ENCODE data around the gene TMEM11. TPM values are rescaled to one million over a fixed set of nuclear protein-coding genes. Genes with fewer than 3 reads are reported as not detected.
A peak's percentile ranks its signal among the peaks of the same experiment; 100 is the strongest.

TMEM11 gene
- polyA plus RNA-seq, 2 of the 4 experiments (the other 2 are of a cell fraction): 57.7 to 61.0 TPM

GRCh38 chr17:21242026-21242697 is 28.2 kb upstream of the TMEM11 start:
- no peak overlapping the region for H3K4me3 ChIP-seq
- H3K4me1 ChIP-seq: no peaks in the 10 kb centered on the region
- DNase-seq (ENCODE audit: low read depth in 1 of 2, low spot score in 1 of 2): no peak
- ChIA-PET POLR2A (no interaction called here), CTCF (interaction anchor here (2.3 to 3.8 kb wide), 2 partner anchors 9 to 122 kb away, joined by 12 to 52 read pairs; partner anchors contain the start of gene NATD1)
- H3K9me3 ChIP-seq: no peaks in the 10 kb centered on the region
- ATAC-seq: peak; percentile 11 to 17; a peak in 2 of 6 replicates
- H3K27ac ChIP-seq: no peak overlapping the region
- no peak for FAIRE-seq
- 58% methylated on average over 11 of the region's 11 CpGs for WGBS (ENCODE audit: missing lambda C conversion rate)
- no peak overlapping the region for H3K4me2 ChIP-seq
- TF ChIP-seq BHLHE40 (IDR thresholded peaks at IDR 0.05; ENCODE audit: low read depth, low read length): no peak
- no peak for TF ChIP-seq TP53 (CRISPR knock-in tag; IDR thresholded peaks at IDR 0.05)

GRCh38 chr17:21241564-21241963 is 27.6 kb upstream of the TMEM11 start:
- WGBS (ENCODE audit: missing lambda C conversion rate): 83% methylated on average over 6 of the region's 11 CpGs
- TF ChIP-seq BHLHE40 (IDR thresholded peaks at IDR 0.05; ENCODE audit: low read depth, low read length) (no peak), RAD21 (conservative IDR thresholded peaks at IDR 0.05 in 1 of 2, IDR thresholded peaks at IDR 0.05 in 1 of 2) (no peak), HDAC2 (IDR thresholded peaks at IDR 0.05) (no peak), SMC3 (IDR thresholded peaks at IDR 0.05) (no peak), CHD4 (IDR thresholded peaks at IDR 0.05; ENCODE audit: borderline replicate concordance) (no peak), USF2 (IDR thresholded peaks at IDR 0.05) (no peak), PBX3 (IDR thresholded peaks at IDR 0.05) (no peak), BCL3 (IDR thresholded peaks at IDR 0.05) (no peak), MAX (IDR thresholded peaks at IDR 0.05) (no peak), KDM1A (IDR thresholded peaks at IDR 0.05; ENCODE audit: low read depth) (no peak), CHD2 (IDR thresholded peaks at IDR 0.05; ENCODE audit: low read length, partially characterized antibody) (no peak), ATOH8 (CRISPR knock-in tag; IDR thresholded peaks at IDR 0.05; ENCODE audit: low read depth) (no peak), JUNB (IDR thresholded peaks at IDR 0.05) (no peak), SREBF2 (IDR thresholded peaks at IDR 0.05) (no peak), FOSL2 (IDR thresholded peaks at IDR 0.05) (no peak), FOSL2 (CRISPR knock-in tag; IDR thresholded peaks at IDR 0.05) (no peak)
- DNase-seq (ENCODE audit: low read depth in 1 of 2, low spot score in 1 of 2): no peak
- POLR2A ChIA-PET: no interaction called here
- Histone ChIP-seq H3K4me1 (no peaks in the 10 kb centered on the region), H3K27ac (no peak overlapping the region), H3K4me3 (no peak overlapping the region), H3K4me2 (no peak overlapping the region), H3K9me3 (no peaks in the 10 kb centered on the region)
- CTCF ChIA-PET: interaction anchor here (0.7 to 3.8 kb wide), 5 partner anchors 10 to 215 kb away, joined by 3 to 52 read pairs (median 12); partner anchors contain the start of gene NATD1
- no peak for FAIRE-seq
- no peak for ATAC-seq

GRCh38 chr17:21240369-21241055 is 26.6 kb upstream of the TMEM11 start:
- ChIA-PET CTCF (interaction anchor here (0.6 to 3.8 kb wide), 15 partner anchors 9 to 273 kb away, joined by 3 to 52 read pairs (median 4); partner anchors contain the start of gene NATD1), POLR2A (no interaction called here)
- WGBS (ENCODE audit: missing lambda C conversion rate): 73% methylated on average over 24 of the region's 25 CpGs
- Histone ChIP-seq H3K9me3 (no peaks in the 10 kb centered on the region), H3K4me1 (no peaks in the 10 kb centered on the region), H3K4me2 (no peak overlapping the region), H3K27ac (no peak overlapping the region), H3K4me3 (no peak overlapping the region)
- DNase-seq (ENCODE audit: low read depth in 1 of 2, low spot score in 1 of 2): no peak
- FAIRE-seq: no peak
- ATAC-seq: no peak
- no peak for TF ChIP-seq HOXA7 (CRISPR knock-in tag; IDR thresholded peaks at IDR 0.05)
- no peak for TF ChIP-seq HES2 (IDR thresholded peaks at IDR 0.05)
- TF ChIP-seq CEBPB (IDR thresholded peaks at IDR 0.05): no peak
- TF ChIP-seq NFE2L2 (conservative IDR thresholded peaks at IDR 0.05; ENCODE audit: low read length): no peak
- TF ChIP-seq MYC (IDR thresholded peaks at IDR 0.05; ENCODE audit: borderline replicate concordance, low read length): no peak
- no peak for TF ChIP-seq MAFK (IDR thresholded peaks at IDR 0.05; ENCODE audit: partially characterized antibody)
- no peak for TF ChIP-seq HOXB13 (CRISPR knock-in tag; IDR thresholded peaks at IDR 0.05; ENCODE audit: low read depth)
- no peak for TF ChIP-seq USF2 (IDR thresholded peaks at IDR 0.05)
- no peak for TF ChIP-seq ZC3H11A (IDR thresholded peaks at IDR 0.05)
- TF ChIP-seq CHD4 (IDR thresholded peaks at IDR 0.05; ENCODE audit: borderline replicate concordance): no peak
- TF ChIP-seq NPAS2 (CRISPR knock-in tag; IDR thresholded peaks at IDR 0.05; ENCODE audit: borderline replicate concordance): no peak
- TF ChIP-seq ZSCAN20 (CRISPR knock-in tag; IDR thresholded peaks at IDR 0.05): no peak

Data from A549 (cell line).